Loucy (cell line): Measurements from ENCODE around the gene ATF6.

Experiments used
- EZH2phosphoT487 ChIP-seq: fragments of 200-600 bp; IDR thresholded peaks from 2 replicates; pipeline ENCODE4 v1.6.1; 2018; ENCODE audit warnings: antibody characterized with exemption, mild to moderate bottlenecking, moderate library complexity, borderline replicate concordance
- TF ChIP-seq, protein P1 (sequence below): fragments of 200-600 bp; sonication (generic); conservative IDR thresholded peaks from 2 replicates; pipeline ENCODE4 v1.5.1; 2014; ENCODE audit warnings: mild to moderate bottlenecking, antibody characterized with exemption, low read length

DNA sequence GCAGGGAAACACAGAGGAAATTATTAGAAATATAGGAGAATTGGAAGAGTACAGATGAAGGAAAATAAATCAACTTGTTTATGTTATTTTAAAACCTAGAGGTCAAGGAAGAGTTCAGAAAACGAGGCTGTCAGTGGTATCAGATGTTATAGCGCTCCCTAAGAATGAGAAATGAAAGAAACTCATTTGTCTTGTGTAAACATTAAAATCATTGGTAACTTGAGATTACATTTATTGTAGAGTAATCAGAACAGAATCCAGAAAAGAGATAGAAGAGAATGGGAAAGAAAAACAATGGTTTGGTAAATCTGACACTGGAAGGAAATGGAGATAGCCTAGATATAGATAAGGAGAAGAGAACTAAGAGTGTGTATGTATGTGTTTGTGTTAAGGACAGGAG, 106.4 kb downstream of the ATF6 start:
- TF ChIP-seq, protein P1, sequence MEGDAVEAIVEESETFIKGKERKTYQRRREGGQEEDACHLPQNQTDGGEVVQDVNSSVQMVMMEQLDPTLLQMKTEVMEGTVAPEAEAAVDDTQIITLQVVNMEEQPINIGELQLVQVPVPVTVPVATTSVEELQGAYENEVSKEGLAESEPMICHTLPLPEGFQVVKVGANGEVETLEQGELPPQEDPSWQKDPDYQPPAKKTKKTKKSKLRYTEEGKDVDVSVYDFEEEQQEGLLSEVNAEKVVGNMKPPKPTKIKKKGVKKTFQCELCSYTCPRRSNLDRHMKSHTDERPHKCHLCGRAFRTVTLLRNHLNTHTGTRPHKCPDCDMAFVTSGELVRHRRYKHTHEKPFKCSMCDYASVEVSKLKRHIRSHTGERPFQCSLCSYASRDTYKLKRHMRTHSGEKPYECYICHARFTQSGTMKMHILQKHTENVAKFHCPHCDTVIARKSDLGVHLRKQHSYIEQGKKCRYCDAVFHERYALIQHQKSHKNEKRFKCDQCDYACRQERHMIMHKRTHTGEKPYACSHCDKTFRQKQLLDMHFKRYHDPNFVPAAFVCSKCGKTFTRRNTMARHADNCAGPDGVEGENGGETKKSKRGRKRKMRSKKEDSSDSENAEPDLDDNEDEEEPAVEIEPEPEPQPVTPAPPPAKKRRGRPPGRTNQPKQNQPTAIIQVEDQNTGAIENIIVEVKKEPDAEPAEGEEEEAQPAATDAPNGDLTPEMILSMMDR, result no peak
- no peak for TF ChIP-seq EZH2phosphoT487
